GM12878 (cell line): ENCODE measurements around the gene LRP1B. TPM values are rescaled to one million over a fixed set of nuclear protein-coding genes. Genes with fewer than 3 reads are reported as not detected.
A peak's percentile ranks its signal among the peaks of the same experiment; 100 is the strongest.

ENCODE experiments used
- ATAC-seq: fragments of 200-7000 bp; cut with Tn5 transposase; 3 replicates; pipeline ENCODE4 v1.9.1; 2020; ENCODE audit warnings: mild to moderate bottlenecking, moderate library complexity
- BruUV-seq: library from RNA; stranded (reverse); fragments of 400-500 nt; replicated peaks from 2 replicates; lab custom pipeline; 2021; lab: Mats Ljungman, UMichigan
- CTCF ChIA-PET: fragments of 300-600 bp; sonication (Branson Sonifier 250); formaldehyde crosslinking; extraction: SDS; loops from one replicate; lab custom pipeline; 2021; ENCODE audit warnings: inconsistent platforms; lab: Yijun Ruan, JAX
- POLR2A ChIA-PET: fragments of 350-600 bp; formaldehyde crosslinking; extraction: SDS; loops from one replicate; lab custom pipeline; 2021; ENCODE audit warnings: inconsistent platforms; lab: Charles Lee
- RAD21 ChIA-PET: fragments of 300-600 bp; sonication (Branson Sonifier 250); formaldehyde crosslinking; loops from one replicate; lab custom pipeline; 2023; ENCODE audit warnings: antibody characterized with exemption; ENCODE audit not compliant: unreplicated experiment; lab: Charles Lee
- SMC1A ChIA-PET: fragments of 300-600 bp; sonication (Branson Sonifier 250); formaldehyde crosslinking; loops from one replicate; lab custom pipeline; 2023; ENCODE audit not compliant: unreplicated experiment, uncharacterized antibody; lab: Charles Lee
- DNase-seq: peaks from one replicate; pipeline ENCODE4 v3.0.0-alpha.2; 2011; ENCODE audit warnings: low read depth, low spot score
- FAIRE-seq: peaks from 3 replicates; lab custom pipeline; 2011; peaks lifted over from hg19 to GRCh38; lab: Jason Lieb, UNC
- H2AFZ ChIP-seq: 2 replicates; pipeline ENCODE4 v1.6.0; 2011; ENCODE audit warnings: low read depth, low read length, control low read depth; ENCODE audit not compliant: control insufficient read depth
- H3K27ac ChIP-seq: 2 replicates; pipeline ENCODE4 v1.5.1; 2011; ENCODE audit warnings: control low read depth; ENCODE audit not compliant: control insufficient read depth, insufficient read depth
- H3K27me3 ChIP-seq, 2 experiments: replicated peaks in 1 of 2; 2 replicates each; pipeline versions ENCODE4 v1.6.0 to v1.6.1; 2011; ENCODE audit warnings: low read length in 1 of 2; ENCODE audit not compliant: control insufficient read depth in 2 of 2, insufficient read depth in 2 of 2
- H3K36me3 ChIP-seq, 2 experiments: 2 replicates each; pipeline ENCODE4 v1.5.1; 2011; ENCODE audit warnings: low read length in 1 of 2; ENCODE audit not compliant: control insufficient read depth in 2 of 2, insufficient read depth in 2 of 2
- H3K4me1 ChIP-seq: 2 replicates; pipeline ENCODE4 v1.6.1; 2011; ENCODE audit warnings: mild to moderate bottlenecking, low read length, moderate library complexity, mixed read lengths; ENCODE audit not compliant: control insufficient read depth, insufficient read depth
- H3K4me2 ChIP-seq: 2 replicates; pipeline ENCODE4 v1.6.0; 2011; ENCODE audit warnings: control low read depth; ENCODE audit not compliant: control insufficient read depth, insufficient read depth
- H3K4me3 ChIP-seq: fragments of 200-600 bp; sonication (generic); 2 replicates; pipeline ENCODE4 v1.5.1; 2016
- H3K79me2 ChIP-seq: 2 replicates; pipeline ENCODE4 v1.6.0; 2011; ENCODE audit warnings: low read length; ENCODE audit not compliant: control insufficient read depth, insufficient read depth
- H3K9ac ChIP-seq: 2 replicates; pipeline ENCODE4 v1.8.0; 2011; ENCODE audit warnings: low read length, control low read depth, mixed read lengths; ENCODE audit not compliant: control insufficient read depth, insufficient read depth
- H3K9me3 ChIP-seq: replicated peaks from 3 replicates; pipeline ENCODE4 v1.5.1; 2011; ENCODE audit warnings: mild to moderate bottlenecking, low read length; ENCODE audit not compliant: control insufficient read depth, insufficient read depth
- H4K20me1 ChIP-seq: 2 replicates; pipeline ENCODE4 v1.6.0; 2011; ENCODE audit not compliant: control insufficient read depth, insufficient read depth
- BRCA1 ChIP-seq: IDR thresholded peaks from 2 replicates; pipeline ENCODE4 v1.6.1; 2011; ENCODE audit warnings: low read depth, low read length, improper control_type of control experiment
- CBX3 ChIP-seq: fragments of 200-600 bp; sonication (generic); IDR thresholded peaks from 2 replicates; pipeline ENCODE4 v1.6.1; 2016; ENCODE audit warnings: low read depth, borderline replicate concordance
- CHD2 ChIP-seq: IDR thresholded peaks from 2 replicates; pipeline ENCODE4 v1.6.1; 2011; ENCODE audit warnings: low read depth, low read length, improper control_type of control experiment, borderline replicate concordance
- EZH2 ChIP-seq: IDR thresholded peaks from 2 replicates; pipeline ENCODE4 v1.6.1; 2012; ENCODE audit warnings: low read depth, mild to moderate bottlenecking, control low read depth, inconsistent platforms, low read length, borderline replicate concordance; ENCODE audit not compliant: control insufficient read depth
- KLF5 ChIP-seq: fragments of 450-650 bp; IDR thresholded peaks from 2 replicates; pipeline ENCODE4 v1.6.1; 2014; ENCODE audit warnings: mild to moderate bottlenecking; ENCODE audit not compliant: partially characterized antibody
- LARP7 ChIP-seq: fragments of 450-650 bp; IDR thresholded peaks from 2 replicates; pipeline ENCODE4 v1.6.1; 2017; ENCODE audit warnings: mild to moderate bottlenecking
- MEF2B ChIP-seq: fragments of 450-650 bp; IDR thresholded peaks from 2 replicates; pipeline ENCODE4 v1.6.1; 2018; ENCODE audit warnings: mild to moderate bottlenecking, moderate library complexity; ENCODE audit not compliant: partially characterized antibody, poor library complexity, severe bottlenecking
- MTA3 ChIP-seq: IDR thresholded peaks from 2 replicates; pipeline ENCODE4 v1.6.1; 2012; ENCODE audit warnings: low read length, inconsistent platforms, borderline replicate concordance
- NR2F1 ChIP-seq: fragments of 450-650 bp; conservative IDR thresholded peaks from 2 replicates; pipeline ENCODE4 v1.6.1; 2017; ENCODE audit warnings: mild to moderate bottlenecking
- RAD21 ChIP-seq: IDR thresholded peaks from 2 replicates; pipeline ENCODE4 v1.6.1; 2011; ENCODE audit warnings: mild to moderate bottlenecking, low read depth, low read length, moderate library complexity; ENCODE audit not compliant: insufficient read depth
- SMAD1 ChIP-seq: fragments of 450-650 bp; IDR thresholded peaks from 2 replicates; pipeline ENCODE4 v1.6.1; 2018; ENCODE audit warnings: mild to moderate bottlenecking, low read depth; ENCODE audit not compliant: partially characterized antibody
- TBL1XR1 ChIP-seq: IDR thresholded peaks from 2 replicates; pipeline ENCODE4 v1.6.1; 2012; ENCODE audit warnings: low read depth, low read length, improper control_type of control experiment
- WGBS: methylation state at CpG from one replicate; pipeline ENCODE4 v1.1.6; 2016; ENCODE audit warnings: low lambda C conversion rate; ENCODE audit not compliant: insufficient replicate concordance, insufficient coverage; ENCODE audit errors: missing lambda C conversion rate; 5-methylcytosine and 5-hydroxymethylcytosine counted together
- in situ Hi-C: fragments of 300-500 bp; cut with MboI; formaldehyde crosslinking; loops from 9 replicates; pipeline ENCODE4 v1.14.3; 2018; ENCODE audit warnings: mixed read lengths
- intact Hi-C: fragments of 100-400 bp; cut with micrococcal nuclease; formaldehyde crosslinking; loops from one replicate; pipeline ENCODE4 v1.14.2; 2022; ENCODE audit not compliant: unreplicated experiment
- polyA plus RNA-seq, 11 experiments: library from polyadenylated mRNA; depleted of rRNA in 4 of 11; unstranded in 6 of 11; stranded (reverse) in 5 of 11; fragments of >200 nt; fragmentation: Nextera tagmentation in 4 of 11; fragmentation: Illumina TruSeq in 1 of 11; extraction: Ambion mirVana in 4 of 11; extraction: Trizol in 1 of 11; gene quantifications; 1 replicate in 1 of 11; 2 replicates in 10 of 11; pipeline versions ENCODE4 v1.2.1 to v1.2.3, GENCODE V29; 2011 to 2016; ENCODE audit warnings: inconsistent platforms in 2 of 11, missing spikeins in 2 of 11, low read depth in 1 of 11
- total RNA-seq, 4 experiments: library from RNA; depleted of rRNA in 3 of 4; stranded (reverse); fragments of >200 nt in 3 of 4; fragmentation: Illumina TruSeq in 1 of 4; extraction: Trizol in 1 of 4; gene quantifications; 2 replicates each; pipeline versions ENCODE4 v1.2.1 to v1.2.3, GENCODE V29; 2013 to 2021
- TF ChIP-seq, protein P1 (sequence below): fragments of 450-650 bp; IDR thresholded peaks from 2 replicates; pipeline ENCODE4 v1.6.1; 2017; ENCODE audit warnings: mild to moderate bottlenecking, moderate library complexity

The LRP1B gene
- total and polyA plus RNA-seq, 10 of the 15 experiments (the other 5 are each of a cell fraction or from before 2014, with no cell fraction given) = under 0.01 to 0.06 (median 0.03) TPM; not detected in 5

DNA sequence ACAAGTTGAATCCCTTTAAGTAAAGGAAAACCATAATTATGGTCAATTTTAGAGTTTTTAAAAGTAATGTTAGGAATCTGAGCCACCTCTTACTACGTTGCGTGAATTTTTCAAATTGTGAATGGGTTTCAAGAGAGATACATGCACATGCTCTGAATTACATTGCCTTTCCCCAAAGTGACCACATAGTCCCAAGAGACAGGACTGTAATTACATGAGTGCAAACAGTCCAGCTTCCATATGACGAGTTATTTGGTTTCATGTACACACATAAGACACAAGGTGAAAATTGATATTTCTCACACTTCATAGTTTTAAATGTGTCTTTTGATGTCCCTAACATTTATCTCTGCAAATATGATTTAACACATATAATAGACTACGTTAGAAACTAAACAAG, 850.8 kb downstream of the LRP1B start:
- POLR2A ChIA-PET = interaction anchor here (0.6 kb wide), 1 partner anchor 309 kb away, joined by 3 read pairs; no protein-coding TSS in a partner anchor
- no peaks in the 10 kb centered on the region for H4K20me1 ChIP-seq
- in situ Hi-C loops = no loop called here

DNA sequence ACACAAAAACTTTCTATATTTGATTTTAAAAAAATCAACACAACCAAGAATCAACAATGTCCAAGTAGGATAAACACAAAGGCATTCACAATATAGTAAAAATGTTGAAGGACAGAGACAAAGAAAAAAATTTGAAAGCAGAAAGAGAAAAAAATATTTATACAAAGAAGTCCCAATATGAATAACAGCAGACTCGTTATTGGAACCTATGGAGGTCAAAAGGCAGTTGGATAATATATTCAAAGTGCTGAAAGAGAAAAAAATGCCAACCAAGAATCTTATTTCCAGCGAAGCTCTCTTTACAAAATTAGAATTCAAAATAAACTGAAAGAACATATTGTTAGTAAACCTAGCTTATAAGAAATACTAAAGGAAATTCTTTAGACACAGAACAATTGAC, 859.5 kb downstream of the LRP1B start:
- H3K4me2 ChIP-seq = no peak overlapping the region
- H3K4me3 ChIP-seq = no peak overlapping the region
- no TSS peak for BruUV-seq
- in situ Hi-C loops (no loop called here), intact Hi-C loops (no loop called here)
- ATAC-seq = no peak
- ChIA-PET SMC1A (interaction anchor here (1.1 kb wide), 1 partner anchor 51 kb away, joined by 3 read pairs; no protein-coding TSS in a partner anchor), CTCF (no interaction called here), RAD21 (no interaction called here), POLR2A (no interaction called here)
- H2AFZ ChIP-seq = no peak overlapping the region
- H3K9ac ChIP-seq = no peak overlapping the region
- H4K20me1 ChIP-seq = no peaks in the 10 kb centered on the region
- H3K27ac ChIP-seq = no peak overlapping the region
- no peak for FAIRE-seq
- DNase-seq = no peak
- no peaks in the 10 kb centered on the region for H3K27me3 ChIP-seq
- H3K36me3 ChIP-seq = no peaks in the 10 kb centered on the region
- H3K9me3 ChIP-seq = no peaks in the 10 kb centered on the region
- 8% methylated on average over 2 of the region's 2 CpGs for WGBS
- no peaks in the 10 kb centered on the region for H3K4me1 ChIP-seq
- no peak for TF ChIP-seq TBL1XR1
- TF ChIP-seq SMAD1 = no peak
- no peak for TF ChIP-seq CHD2
- TF ChIP-seq MTA3 = no peak
- no peak for TF ChIP-seq KLF5
- TF ChIP-seq LARP7 = no peak
- TF ChIP-seq, protein P1, sequence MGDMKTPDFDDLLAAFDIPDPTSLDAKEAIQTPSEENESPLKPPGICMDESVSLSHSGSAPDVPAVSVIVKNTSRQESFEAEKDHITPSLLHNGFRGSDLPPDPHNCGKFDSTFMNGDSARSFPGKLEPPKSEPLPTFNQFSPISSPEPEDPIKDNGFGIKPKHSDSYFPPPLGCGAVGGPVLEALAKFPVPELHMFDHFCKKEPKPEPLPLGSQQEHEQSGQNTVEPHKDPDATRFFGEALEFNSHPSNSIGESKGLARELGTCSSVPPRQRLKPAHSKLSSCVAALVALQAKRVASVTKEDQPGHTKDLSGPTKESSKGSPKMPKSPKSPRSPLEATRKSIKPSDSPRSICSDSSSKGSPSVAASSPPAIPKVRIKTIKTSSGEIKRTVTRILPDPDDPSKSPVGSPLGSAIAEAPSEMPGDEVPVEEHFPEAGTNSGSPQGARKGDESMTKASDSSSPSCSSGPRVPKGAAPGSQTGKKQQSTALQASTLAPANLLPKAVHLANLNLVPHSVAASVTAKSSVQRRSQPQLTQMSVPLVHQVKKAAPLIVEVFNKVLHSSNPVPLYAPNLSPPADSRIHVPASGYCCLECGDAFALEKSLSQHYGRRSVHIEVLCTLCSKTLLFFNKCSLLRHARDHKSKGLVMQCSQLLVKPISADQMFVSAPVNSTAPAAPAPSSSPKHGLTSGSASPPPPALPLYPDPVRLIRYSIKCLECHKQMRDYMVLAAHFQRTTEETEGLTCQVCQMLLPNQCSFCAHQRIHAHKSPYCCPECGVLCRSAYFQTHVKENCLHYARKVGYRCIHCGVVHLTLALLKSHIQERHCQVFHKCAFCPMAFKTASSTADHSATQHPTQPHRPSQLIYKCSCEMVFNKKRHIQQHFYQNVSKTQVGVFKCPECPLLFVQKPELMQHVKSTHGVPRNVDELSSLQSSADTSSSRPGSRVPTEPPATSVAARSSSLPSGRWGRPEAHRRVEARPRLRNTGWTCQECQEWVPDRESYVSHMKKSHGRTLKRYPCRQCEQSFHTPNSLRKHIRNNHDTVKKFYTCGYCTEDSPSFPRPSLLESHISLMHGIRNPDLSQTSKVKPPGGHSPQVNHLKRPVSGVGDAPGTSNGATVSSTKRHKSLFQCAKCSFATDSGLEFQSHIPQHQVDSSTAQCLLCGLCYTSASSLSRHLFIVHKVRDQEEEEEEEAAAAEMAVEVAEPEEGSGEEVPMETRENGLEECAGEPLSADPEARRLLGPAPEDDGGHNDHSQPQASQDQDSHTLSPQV = no peak
- TF ChIP-seq BRCA1 = no peak
- no peak for TF ChIP-seq EZH2
- no peak for TF ChIP-seq NR2F1
- TF ChIP-seq CBX3 = no peak
- no peaks in the 10 kb centered on the region for H3K79me2 ChIP-seq

More for the DNA sequence above, 850.8 kb downstream of the LRP1B start:
- H3K36me3 ChIP-seq = no peaks in the 10 kb centered on the region
- H3K9ac ChIP-seq = no peak overlapping the region
- H3K27me3 ChIP-seq = no peaks in the 10 kb centered on the region
- intact Hi-C loops = no loop called here
- no peaks in the 10 kb centered on the region for H3K4me1 ChIP-seq
- SMC1A ChIA-PET = no interaction called here
- H3K9me3 ChIP-seq = no peaks in the 10 kb centered on the region
- no TSS peak for BruUV-seq
- CTCF ChIA-PET = no interaction called here
- 0 out of 3 replicates have a peak, but pooled peaks have one; percentile 32 for ATAC-seq
- DNase-seq = no peak
- H3K4me2 ChIP-seq = no peak overlapping the region
- H2AFZ ChIP-seq = no peak overlapping the region
- 29% methylated on average over 4 of the region's 4 CpGs for WGBS
- no peak overlapping the region for H3K27ac ChIP-seq
- TF ChIP-seq MEF2B (peak; percentile 72), RAD21 (no peak)
- FAIRE-seq = no peak
- no peaks in the 10 kb centered on the region for H3K79me2 ChIP-seq
- H3K4me3 ChIP-seq = no peak overlapping the region
- RAD21 ChIA-PET = no interaction called here
